NCI-H524 (cell line): ENCODE data around the gene PTPRT.

ENCODE experiments used
- DNase-seq, 2 experiments: peaks; one replicate each; lab custom pipeline; 2025; lab: John Stamatoyannopoulos, UW

The PTPRT gene

DNA sequence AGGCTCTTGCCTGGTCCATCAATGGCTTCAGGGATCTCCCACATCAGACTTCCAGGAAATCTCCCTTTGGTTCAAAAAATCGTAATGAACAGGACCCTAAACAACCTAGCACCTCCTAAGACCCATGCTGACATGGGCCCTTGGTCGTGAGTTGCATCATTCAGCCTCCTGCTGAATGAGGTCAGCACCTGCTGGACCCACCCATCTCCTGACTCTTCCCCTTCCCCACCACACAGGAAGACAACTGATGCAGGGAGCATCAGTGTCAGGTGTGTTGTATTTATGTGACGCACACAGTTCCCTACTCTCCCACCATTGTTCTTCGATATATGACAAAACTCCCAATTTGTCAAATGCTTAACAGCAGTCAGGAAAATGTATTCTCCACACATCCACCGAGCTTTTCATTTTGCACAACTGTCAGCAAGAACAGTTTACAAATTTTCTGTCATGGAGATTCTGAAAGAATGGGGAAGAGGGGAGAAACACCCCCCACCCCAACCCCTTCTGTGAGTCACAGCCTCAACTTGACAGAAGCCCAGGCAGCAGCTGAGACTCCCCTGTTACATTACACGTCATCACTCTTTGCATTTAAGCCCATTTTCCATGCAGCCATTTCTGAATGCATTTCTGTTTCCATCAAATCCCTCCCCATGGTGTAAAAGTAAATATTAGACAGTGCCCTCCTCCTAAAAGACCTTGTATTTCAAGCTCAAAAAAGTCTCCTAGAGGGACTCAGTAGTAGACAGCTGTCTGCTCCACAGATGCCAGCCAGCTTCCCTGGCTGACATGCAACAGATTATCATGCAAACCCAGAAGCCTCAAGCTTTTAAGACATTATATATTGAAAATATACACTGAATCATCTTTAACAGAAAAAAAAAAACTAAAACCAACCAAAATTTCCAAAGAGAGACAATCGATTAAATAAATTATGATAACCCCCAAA, 577.5 kb downstream of the PTPRT start:
- peak in 1 of 2 experiments; percentile 23 for DNase-seq

DNA sequence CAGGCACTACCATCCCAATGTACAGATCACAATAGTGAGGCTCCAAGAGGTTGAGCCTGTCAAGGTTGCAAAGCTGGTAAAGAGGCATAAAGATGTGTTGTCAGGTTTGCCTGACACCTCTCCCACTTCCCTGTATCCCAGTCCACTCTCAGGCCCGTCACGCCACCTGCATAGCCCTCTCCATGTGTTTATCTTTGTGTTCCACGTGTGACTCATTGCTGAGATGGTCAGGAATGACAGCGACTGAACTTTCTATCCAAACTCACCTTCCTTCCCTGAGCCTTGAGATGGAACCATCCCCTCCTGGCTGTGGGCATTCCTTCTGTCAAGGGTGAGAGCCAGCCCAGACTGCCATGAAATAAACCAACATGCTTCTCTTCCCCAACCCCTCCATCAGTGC, 578.3 kb downstream of the PTPRT start:
- DNase-seq = no peak

DNA sequence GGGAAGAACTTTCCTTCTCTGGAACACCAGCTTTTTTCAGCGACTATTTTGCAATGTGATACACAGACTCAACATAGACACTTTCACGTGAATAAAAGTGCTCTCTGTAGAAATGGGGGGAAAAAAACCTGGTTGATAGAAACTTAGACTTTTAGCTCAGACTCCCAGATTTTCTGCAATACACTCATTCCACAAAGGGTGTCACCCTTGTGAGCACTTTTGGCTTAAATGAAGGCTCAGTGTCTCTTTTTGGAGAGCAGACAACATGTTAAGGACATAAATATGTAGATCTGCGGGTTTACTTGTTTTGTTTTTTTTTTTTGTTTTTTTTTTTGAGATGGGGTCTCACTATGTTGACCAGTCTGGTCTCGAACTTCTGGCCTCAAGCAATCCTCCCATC, 579.6 kb downstream of the PTPRT start:
- DNase-seq = no peak

DNA sequence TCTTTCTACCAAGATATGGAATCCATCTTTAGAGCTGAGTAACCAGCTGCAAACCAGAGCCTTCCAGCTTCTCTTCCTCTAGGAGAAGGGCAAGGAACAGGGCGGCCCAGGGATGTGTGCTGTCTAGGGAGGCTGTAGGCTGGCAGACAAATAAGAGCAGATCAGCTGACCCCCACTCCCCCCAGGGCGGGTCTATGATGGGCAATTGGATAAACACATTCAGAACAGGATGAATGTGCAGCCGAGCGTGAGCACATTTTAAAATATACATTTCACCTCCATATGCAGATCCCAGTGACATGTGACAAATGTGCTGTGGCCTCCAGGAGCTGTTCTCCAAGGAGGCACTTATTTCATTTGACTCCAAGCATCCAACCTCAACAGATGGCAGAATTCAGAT, 580.1 kb downstream of the PTPRT start:
- DNase-seq = peak; percentile 17 to 81

DNA sequence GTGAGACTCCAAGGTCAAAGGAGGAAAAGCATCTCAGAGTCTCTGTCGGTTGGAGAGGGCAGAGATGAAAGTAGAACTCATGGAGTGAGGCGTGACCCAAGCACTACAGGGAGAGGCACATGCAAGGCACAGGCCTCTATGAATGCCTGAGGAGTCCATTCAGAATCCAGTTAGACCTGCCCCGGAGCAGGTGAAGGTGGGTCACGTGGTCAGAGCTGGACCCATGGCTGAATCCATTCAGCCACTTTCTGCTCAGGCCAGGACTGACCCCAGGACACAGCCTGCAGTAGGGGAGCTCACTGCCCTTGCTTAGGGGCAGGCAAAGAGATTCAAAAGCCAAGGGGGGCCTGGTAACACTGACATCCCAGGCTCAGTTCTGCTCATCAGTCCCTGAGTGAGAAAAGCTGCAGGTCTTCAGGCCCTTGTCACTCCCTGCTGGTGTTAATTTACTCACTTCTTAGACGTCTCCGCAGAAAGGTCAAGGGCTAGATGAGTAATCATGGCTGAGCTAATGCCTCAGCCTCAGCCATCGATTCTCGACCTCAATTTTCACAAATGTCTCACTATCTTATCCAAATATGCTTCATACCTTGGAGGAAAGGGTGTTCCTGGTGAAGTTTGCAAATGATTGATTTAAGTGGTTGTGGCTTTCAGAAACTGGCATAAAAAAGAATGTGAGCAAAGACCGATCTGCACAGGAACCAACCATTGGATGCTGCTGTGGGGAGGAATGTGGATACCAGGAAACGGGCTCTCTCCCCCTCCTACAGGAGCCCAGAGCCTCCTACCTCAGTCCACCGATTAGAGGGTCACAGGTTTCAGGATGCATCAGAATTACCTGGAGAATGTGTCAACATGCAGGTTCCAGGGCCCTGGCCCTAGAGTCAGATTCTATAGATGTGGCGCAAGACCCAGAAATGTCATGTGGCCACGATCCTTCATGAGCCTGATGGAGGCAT, 584.4 kb downstream of the PTPRT start:
- DNase-seq = no peak

DNA sequence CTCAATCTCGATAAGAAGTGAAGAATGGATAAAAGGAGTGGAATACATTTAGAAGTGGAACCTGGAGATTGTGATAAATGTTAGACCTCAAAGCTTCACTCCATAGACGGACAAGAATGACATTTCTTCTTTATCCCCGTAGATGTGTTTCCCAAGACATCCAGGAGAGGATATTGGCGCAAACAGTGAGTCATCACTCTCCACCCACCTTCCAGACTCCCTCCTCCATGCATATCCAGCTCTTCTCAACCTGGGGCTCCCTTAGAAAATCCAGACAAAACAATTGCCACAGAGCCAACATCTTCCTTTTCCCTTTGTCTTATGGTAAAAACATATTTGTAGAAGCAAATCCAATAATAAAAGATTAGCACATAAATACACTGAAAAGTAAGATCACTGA, 586.1 kb downstream of the PTPRT start:
- DNase-seq = no peak

DNA sequence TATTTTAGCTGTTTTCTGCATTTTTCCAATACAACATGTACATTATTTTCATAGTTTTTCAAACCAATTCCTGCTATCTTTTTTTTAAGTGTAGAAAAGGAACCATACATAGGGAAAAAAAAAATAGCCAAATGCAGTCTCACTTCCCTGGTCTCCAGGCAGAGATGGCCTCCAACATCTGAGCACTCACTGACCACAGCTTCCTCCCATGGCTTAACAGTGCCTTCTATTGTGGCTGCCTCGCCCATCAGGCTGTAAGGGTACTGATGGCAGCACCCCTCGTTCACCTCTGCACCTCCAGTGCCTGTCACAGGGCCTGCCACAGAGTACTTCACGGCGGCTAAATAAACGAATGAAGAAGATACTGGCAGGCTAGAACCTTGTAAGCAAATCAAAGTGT, 591.1 kb downstream of the PTPRT start:
- no peak for DNase-seq

DNA sequence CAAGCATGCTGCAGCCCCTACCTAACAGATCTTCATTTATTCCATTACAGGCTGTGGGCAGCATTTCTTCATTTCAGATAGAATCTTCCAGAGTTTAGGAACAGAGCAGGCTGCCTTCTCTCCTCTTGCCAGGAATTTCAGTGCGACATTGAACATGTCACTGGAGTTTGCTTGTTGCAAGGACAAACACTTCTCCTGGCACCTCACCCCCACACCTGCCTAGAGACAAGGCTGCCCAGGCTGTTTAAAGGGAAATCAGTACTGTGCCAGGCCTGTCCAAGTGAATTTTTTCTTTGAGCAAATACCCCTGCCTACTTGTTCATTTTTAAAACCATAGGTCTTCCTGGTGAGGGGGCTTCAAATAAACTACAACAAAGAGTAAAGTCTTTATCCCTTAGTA, 594.1 kb downstream of the PTPRT start:
- no peak for DNase-seq

DNA sequence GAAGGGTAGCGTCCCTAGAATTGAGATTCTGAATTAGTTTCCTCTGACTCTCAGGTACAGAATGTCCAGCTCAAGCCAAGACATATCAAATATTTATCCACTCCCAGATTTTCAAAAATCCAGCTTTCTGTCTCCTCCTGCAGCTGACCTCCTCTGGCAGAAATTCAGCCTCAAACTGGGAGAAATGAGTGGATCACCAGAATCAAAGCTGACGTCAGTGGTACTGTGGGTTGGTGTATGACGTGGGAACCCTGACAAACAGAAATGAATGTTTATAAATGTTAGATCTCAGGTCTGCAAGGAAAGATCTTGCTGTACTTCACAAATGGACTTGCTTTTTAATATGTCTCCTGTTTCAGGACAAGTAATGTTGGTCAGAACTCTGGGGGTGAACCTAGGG, 595.0 kb downstream of the PTPRT start:
- DNase-seq = no peak

DNA sequence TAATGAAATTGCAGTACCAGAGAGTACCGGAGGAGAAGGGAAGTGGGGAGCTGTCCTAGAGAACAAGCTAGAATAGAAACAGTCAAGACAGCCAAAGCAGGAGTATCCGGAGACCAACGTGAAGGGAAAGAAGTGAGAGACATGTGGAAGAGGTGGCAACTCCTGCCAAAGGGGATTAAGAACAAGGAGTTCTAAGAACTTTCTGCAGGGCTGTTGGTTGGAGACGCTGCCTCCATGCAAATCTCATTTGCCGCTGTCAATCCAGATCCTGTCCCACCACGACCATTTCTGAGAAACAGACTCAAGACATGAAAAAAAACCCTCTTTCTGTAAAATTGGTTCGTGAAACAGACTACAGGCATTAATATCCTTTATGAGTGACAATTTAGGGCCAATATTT, 595.7 kb downstream of the PTPRT start:
- DNase-seq = no peak

DNA sequence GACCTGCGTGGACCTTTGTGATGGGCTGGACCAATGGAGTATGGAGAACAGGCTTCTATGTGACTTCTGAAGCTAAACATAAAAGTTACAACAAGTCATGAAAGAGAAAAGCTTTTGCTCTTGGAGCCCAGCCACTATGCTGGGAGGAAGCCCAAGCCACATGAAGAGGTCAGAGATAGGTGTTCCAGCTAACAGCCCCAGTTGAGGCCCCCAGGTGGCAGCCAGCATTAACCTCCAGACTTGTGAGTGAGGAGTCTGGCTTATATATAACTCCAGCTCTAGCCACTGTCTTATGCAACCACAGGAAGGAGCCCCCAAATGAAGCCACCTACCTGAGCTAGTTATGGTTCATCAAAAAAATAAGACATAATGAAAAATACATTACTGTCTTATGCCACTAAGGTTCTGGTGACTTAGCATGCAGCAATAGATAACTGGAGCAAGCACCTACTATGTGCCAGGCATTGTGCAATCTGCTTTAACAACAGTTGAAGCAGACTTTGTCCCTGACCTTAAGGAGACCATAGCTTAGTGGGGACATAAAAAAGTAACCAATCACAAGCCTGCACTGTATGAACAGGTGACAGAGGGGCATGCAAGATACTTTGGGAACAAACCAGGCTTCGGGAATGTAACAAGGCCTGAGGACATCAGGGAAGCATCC, 599.6 kb downstream of the PTPRT start:
- no peak for DNase-seq

DNA sequence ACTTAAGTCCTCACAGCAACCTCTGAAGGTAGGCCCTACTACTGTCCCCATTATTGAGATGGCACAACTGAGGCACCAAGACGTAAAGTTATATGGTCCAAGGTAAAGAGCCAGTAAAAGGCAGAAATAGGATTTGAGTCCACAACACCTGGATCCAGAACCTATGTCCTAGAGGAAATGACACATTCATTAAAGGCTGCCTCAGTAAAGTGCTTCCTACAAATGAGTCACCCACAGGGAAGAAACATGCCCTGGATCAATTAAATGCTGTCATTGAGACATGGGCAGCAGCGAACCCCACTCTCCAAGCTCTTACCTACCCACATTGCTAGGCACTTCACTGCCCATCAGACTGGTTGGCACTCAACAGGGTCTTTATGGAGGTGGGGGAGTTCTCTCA, 600.9 kb downstream of the PTPRT start:
- no peak for DNase-seq

DNA sequence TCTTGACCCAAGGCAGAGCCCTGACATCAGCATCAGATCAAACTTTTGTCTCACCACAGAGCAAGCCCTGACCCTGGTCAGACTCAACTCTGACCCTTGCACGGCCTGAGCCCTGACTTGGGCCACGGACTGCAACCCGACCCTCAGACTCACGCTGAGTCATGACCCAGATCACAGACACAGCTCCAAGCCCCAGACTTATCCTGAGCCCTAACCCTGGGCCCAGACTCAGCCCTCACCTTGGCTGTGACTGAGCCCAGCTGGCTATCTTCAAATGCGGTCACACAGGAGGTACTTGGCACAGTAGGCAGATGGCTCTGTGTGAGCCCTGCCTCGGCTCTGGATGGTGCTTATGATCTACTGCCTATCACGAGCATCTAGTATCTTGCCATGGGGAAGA, 602.3 kb downstream of the PTPRT start:
- DNase-seq = peak; percentile 13 to 52

DNA sequence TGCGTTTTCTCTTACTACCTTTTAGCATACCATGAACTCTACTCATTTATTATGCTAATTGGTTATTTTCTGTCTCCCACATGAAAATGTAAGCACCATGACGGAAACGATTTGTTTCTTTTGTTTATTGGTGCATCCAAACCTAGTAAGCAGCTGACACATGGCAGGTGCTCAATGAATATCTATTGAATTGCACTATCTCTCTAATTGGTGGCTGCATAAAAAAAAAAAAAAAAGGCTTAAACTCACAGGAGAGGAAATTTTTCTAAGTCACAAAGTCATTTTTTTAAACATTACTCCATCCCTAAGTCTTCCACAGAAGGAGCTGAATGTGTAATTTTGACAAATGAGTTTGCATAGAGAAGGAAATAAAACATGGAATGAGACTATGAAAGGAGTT, 608.4 kb downstream of the PTPRT start:
- no peak for DNase-seq

DNA sequence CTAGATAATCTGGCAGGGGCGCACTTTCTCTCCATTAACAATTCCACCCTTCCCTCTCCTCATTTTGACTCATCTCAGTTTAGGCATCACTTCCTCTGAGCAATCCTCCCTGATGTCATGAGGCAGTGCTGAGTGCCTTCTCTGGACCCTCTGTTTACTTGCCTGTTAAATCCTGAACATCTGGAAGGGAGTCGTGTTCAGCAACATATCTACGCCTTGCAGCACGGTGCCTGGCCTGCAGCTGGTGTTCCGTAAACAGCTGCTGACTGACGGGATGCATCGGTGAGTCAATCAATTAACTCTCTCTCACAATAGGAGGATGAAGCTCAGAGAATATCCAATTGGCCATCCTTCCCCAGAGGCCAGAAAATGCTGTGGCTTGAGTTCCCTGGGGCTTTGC, 613.5 kb downstream of the PTPRT start:
- no peak for DNase-seq

DNA sequence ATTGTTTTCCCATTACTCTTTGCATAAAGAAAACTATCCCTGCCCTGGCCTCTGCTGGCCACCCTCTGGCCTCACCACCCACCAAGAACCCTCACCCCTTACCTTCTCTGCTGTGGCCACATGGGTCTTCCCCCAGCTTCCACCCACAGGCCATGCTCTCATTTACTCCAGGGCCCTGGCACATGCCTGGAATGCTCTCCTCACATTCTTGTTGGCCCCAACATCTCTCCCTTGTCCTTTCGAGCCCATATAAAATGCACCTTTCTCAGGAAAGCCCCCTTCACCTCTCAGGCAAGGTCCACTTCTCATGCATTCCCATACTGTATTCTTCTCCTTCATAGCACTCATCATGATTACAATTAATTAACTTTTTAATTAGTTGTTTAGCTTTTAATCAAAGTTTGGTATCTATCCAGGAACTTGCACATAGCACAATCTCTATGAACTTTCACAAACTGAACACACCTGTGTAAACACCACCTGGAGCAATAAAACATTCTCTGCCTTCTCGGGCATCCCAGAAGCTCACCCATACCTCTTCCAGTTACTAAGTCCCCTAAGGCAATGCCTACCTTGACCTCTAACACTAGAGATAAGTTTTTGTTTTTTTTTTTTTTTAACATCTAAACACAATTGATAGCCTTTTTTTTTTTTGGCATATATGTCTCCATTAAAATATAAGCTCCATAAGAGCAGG, 617.2 kb downstream of the PTPRT start:
- DNase-seq = no peak

DNA sequence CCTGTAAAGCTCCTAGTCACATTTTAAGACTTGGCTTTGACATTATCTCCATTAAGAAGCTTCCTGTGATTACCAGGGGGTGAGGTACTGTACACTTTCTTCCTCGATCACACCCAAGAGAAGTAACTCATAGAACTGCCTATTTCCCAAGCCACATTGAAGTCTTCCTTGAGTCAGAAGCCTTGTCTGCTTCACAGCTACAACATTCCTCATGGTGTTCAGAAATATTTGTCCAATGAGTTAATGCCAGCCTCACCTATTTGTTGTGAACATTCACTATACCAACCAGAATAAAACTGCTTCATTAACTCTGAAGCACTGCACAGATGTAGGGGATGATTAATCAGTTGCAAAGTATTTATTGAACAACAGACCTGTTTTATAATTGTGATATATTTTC, 622.3 kb downstream of the PTPRT start:
- no peak for DNase-seq

DNA sequence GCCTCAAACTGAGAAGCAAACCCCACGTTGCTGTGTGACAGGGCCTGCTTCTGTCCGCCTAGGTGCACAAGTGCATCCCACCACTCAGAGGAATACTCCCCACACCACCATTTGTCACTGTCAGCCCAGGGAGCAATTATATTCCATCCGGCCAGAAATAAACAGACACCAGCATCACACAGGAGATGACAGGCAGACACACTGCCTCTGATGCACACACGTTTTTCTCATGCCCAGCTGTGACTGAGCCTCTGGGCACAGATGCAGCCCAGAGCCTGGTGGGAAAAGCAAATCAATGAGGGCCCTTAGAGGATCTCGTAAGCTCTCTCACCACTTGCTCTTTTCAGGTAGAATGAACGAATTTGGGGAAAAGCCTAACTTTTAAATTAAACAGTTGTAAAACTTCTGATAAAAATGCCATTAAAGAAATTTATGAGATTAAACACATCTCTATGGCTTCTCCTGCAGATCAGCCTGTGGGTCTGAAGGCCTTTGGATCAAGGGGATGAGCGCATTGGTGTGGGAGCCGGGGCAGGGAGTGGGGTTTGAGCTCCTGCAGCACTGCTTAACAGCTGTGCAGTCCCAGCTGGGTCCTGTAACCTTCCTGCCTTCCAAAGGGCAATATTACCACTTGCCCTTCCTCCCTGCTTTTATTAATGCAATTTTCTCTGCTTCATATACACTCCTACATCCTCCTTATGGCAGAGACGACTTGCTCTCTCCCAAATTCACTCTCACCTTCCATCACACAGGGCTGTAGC, 624.3 kb downstream of the PTPRT start:
- no peak for DNase-seq

DNA sequence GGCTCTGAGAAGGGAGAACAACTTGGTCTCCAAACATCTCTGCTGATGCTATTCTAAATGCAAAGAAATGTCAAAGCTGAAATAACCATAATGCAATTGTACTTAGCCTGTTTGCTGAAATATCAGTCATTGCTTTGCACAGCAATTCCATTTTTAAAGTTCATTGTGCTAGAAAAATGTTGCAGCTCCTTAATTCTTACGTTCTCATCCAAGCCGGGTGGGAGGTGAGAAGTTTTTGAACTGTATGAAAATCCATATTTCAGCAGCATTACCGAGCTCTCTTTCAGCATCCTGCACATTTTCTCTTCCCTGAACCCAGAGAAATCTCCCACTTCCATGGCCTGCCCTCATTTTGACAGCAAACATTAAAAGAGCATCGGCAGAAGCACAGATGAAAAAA, 630.0 kb downstream of the PTPRT start:
- DNase-seq = no peak

DNA sequence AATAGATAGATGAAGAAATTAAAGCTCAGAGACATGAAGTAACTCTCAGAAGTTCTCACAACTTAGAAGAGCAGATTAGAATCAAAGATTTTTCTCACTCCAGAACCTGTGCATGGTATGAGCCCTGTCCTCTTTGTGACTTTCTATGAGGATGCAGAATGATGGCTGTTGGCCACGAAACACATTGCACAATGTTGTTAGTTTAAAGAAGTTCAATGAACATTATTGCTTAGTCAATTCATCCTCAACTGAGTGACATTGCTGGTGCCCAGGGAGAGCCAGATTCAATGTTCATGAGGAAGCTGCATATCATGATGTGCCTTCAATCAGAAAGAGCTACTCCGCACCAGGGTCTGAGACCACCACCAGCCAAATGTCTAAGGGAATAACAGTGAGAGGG, 633.1 kb downstream of the PTPRT start:
- DNase-seq = no peak

DNA sequence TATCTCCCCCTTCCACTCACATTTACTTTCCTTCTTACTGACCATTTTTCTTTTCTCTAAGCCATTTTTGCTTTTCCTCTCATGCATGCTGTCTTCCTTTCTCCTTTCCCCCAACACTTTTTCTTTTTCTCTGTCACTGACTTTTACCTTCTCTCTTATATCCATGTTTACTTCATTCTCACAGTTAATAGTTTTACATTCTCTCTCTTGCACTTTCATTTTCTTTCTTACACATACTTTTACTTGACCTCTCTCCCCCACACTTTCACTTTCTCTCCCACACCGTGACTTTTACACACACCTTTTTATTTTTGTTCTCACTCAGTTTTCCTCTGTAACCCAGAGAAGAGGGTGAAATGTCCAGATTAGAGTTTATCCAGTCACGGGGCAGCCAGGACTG, 636.3 kb downstream of the PTPRT start:
- DNase-seq = no peak
